ENCODE results near the gene GSX1.

DNA sequence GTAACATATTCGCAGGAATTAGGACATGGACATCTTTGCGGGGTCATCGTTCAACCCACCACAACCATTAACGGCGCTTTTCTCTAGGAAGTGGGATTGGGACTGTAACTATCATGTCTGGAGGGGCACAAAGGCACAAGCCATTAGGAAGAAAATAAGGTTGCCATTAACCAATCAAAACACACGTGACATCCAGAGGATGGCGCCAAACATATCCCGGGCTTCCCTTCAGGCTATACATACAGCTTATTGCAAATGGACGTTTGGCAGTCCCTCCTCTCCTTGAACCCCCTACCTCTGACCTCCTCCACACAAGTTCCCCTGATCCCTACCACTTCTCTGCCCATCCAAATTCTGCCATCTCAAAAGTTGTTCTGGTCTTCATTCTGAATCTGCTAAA, 26.6 kb upstream of the GSX1 start:
- no peak for TF ChIP-seq EZH2 (IDR thresholded peaks at IDR 0.05; ENCODE audit: low read length, missing control alignments)
- TF ChIP-seq, protein P1, sequence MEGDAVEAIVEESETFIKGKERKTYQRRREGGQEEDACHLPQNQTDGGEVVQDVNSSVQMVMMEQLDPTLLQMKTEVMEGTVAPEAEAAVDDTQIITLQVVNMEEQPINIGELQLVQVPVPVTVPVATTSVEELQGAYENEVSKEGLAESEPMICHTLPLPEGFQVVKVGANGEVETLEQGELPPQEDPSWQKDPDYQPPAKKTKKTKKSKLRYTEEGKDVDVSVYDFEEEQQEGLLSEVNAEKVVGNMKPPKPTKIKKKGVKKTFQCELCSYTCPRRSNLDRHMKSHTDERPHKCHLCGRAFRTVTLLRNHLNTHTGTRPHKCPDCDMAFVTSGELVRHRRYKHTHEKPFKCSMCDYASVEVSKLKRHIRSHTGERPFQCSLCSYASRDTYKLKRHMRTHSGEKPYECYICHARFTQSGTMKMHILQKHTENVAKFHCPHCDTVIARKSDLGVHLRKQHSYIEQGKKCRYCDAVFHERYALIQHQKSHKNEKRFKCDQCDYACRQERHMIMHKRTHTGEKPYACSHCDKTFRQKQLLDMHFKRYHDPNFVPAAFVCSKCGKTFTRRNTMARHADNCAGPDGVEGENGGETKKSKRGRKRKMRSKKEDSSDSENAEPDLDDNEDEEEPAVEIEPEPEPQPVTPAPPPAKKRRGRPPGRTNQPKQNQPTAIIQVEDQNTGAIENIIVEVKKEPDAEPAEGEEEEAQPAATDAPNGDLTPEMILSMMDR (conservative IDR thresholded peaks at IDR 0.05 in 1 of 2, IDR thresholded peaks at IDR 0.05 in 1 of 2; ENCODE audit: low read depth in 1 of 2, low read length in 2 of 2) = no peak
